GM18867 (cell line): ENCODE results near the gene FAT1.

Experiments used
- ATAC-seq: cut with Tn5 transposase; IDR thresholded peaks from one replicate; pipeline ENCODE4 v1.9.1; 2021; ENCODE audit warnings: mild to moderate bottlenecking, moderate library complexity; ENCODE audit not compliant: unreplicated experiment

Gene FAT1

GRCh38 chr4:186755550-186756519, 32.2 kb upstream of the FAT1 start:
- peak; percentile 79 for ATAC-seq

GRCh38 chr4:186754976-186755375, 31.3 kb upstream of the FAT1 start:
- peak; percentile 27 for ATAC-seq

- peak; percentile 40 for ATAC-seq
Observed at GRCh38 chr4:186752325-186752724, 28.7 kb upstream of the FAT1 start.

- ATAC-seq, result no peak
Observed at GRCh38 chr4:186749611-186750281, 26.1 kb upstream of the FAT1 start.

- ATAC-seq, result no peak
Observed at GRCh38 chr4:186746581-186746980, 22.9 kb upstream of the FAT1 start.

- ATAC-seq, result no peak
Observed at GRCh38 chr4:186743261-186743660, 19.6 kb upstream of the FAT1 start.

GRCh38 chr4:186740822-186741221, 17.2 kb upstream of the FAT1 start:
- ATAC-seq, result no peak

- ATAC-seq, result no peak
Observed at GRCh38 chr4:186739802-186740434, 16.3 kb upstream of the FAT1 start.

GRCh38 chr4:186739317-186739716, 15.7 kb upstream of the FAT1 start:
- ATAC-seq, result no peak

GRCh38 chr4:186738421-186738820, 14.8 kb upstream of the FAT1 start:
- no peak for ATAC-seq

- no peak for ATAC-seq
Observed at GRCh38 chr4:186737427-186737826, 13.8 kb upstream of the FAT1 start.

- ATAC-seq, result no peak
Observed at GRCh38 chr4:186736466-186736865, 12.8 kb upstream of the FAT1 start.

- no peak for ATAC-seq
Observed at GRCh38 chr4:186734251-186734650, 10.6 kb upstream of the FAT1 start.

GRCh38 chr4:186733778-186734177, 10.1 kb upstream of the FAT1 start:
- ATAC-seq, result no peak

- ATAC-seq, result no peak
Observed at GRCh38 chr4:186730621-186731020, 7.0 kb upstream of the FAT1 start.

- ATAC-seq, result no peak
Observed at GRCh38 chr4:186729856-186730255, 6.2 kb upstream of the FAT1 start.

GRCh38 chr4:186728631-186729271, 5.1 kb upstream of the FAT1 start:
- ATAC-seq, result no peak

- ATAC-seq, result no peak
Observed at GRCh38 chr4:186727977-186728519, 4.4 kb upstream of the FAT1 start.

GRCh38 chr4:186727169-186727976, 3.7 kb upstream of the FAT1 start:
- ATAC-seq, result no peak
